ENCODE measurements around the gene SMIM22. TPM values are rescaled to one million over a fixed set of nuclear protein-coding genes. Genes with fewer than 3 reads are reported as not detected.

The SMIM22 gene
- total and polyA plus RNA-seq, 11 donors, result not detected

GRCh38 chr16:4792951-4793513 is 2.1 kb upstream of the SMIM22 start:
- H3K4me1 ChIP-seq, result no peaks in the 10 kb centered on the region
- 68 to 78% (median 73%) methylated on average over 13 of the region's 13 CpGs for WGBS, 4 donors
- H3K27ac ChIP-seq, result no peak overlapping the region
- no peaks in the 10 kb centered on the region for H3K27me3 ChIP-seq
- DNase-seq, result peak in 1 of 5 donors; percentile 2
- ATAC-seq, result no peak
- TF ChIP-seq POLR2A (IDR thresholded peaks at IDR 0.05), result no peak
- TF ChIP-seq CTCF (IDR thresholded peaks at IDR 0.05), result no peak
- H3K9me3 ChIP-seq, result no peaks in the 10 kb centered on the region
- H3K4me3 ChIP-seq, result no peak overlapping the region
- intact Hi-C loops (cut with DNase I), result no loop called here
- H3K36me3 ChIP-seq, result peaks cover 0 to 16% (median 10%) of the 10 kb centered on the region in 9 donors

DNA sequence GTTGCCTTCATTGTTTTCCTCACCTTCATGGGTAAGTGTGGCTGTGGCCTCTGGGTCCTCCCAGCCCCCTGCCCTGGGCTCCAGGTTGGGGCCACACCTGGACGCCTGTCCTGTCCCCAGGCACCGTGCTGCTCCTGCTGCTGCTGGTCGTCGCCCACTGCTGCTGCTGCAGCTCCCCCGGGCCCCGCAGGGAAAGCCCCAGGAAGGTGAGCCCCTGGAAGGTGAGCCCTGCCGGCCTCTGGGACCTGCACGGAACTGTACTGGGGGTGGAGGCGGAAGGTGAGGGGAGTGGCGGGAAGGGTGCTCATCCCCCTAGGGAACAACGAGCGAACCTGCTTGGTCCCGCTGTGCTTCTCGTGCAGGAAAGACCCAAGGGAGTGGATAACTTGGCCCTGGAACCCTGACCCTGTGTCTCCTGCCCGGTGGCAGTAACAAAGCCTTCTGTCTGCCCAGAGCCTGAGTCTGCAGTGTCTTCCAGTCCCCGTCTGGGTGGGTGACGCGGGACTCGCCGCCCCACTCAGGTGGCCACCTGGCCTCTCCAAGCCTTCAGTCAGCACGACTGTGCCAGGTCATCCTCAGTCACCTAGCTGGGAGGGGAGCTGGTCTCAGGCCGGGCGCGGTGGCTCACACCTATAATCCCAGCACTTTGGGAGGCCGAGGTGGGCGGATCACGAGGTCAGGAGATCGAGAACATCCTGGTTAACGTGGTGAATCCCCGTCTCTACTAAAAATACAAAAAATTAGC is 831 bp downstream of the SMIM22 start:
- no peak for ATAC-seq
- no peak for DNase-seq
- TF ChIP-seq CTCF (IDR thresholded peaks at IDR 0.05) (no peak), POLR2A (IDR thresholded peaks at IDR 0.05) (no peak)
- intact Hi-C loops (cut with DNase I), result no loop called here
- WGBS, 4 donors, result 93 to 94% (median 93%) methylated on average over 25 to 30 of the region's 30 CpGs
- H3K4me3 ChIP-seq, result no peak overlapping the region
- peaks cover 0 to 33% (median 21%) of the 10 kb centered on the region in 9 donors for H3K36me3 ChIP-seq
- no peak overlapping the region for H3K27ac ChIP-seq
- no peaks in the 10 kb centered on the region for H3K27me3 ChIP-seq
- H3K9me3 ChIP-seq, result no peaks in the 10 kb centered on the region
- H3K4me1 ChIP-seq, result peaks cover 0 to 13% (median 9%) of the 10 kb centered on the region in 12 donors

DNA sequence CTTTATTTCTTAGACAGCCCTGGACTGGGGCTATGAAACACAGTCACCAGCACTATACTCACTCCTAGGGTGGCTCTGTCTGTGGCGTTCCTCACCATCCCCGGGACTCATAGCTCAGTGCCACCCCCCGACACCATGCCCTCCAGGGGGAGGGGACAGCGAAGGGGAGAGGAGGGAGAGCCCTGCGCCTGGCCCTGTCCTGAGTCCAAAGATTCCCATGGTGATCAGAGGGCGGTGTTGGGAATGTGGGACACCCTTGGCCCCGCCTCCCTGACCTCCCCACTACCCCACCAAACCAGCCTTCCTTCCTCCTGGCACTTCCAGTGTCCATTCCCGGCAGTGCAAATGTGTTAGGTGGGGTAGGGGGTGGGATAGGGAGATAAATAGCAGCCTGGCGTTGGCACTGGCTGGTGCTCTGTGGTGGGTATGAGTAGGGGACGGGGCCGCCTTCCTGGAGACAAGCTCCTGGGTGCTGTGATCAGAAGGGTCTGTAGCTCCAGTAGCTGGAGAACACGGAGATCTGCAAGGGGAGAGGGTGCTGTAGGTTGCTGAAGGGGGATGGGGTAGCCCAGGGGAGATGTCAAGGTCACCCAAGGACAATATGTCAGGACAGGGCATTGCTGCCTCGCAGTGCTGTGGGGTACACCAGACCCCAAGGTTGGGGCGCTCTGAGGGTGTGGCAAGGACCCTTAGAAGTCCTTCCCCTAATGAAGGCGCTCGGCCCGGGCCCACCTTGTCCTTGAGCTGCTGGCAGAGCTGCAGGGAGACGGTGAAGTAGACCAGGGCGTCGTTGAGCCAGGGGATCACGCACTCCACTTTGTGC is 2.0 kb downstream of the SMIM22 start:
- H3K9me3 ChIP-seq, result no peaks in the 10 kb centered on the region
- ATAC-seq, result no peak
- WGBS, 4 donors, result 86 to 89% (median 87%) methylated on average over 17 to 21 of the region's 21 CpGs
- peaks cover 0 to 33% (median 21%) of the 10 kb centered on the region in 9 donors for H3K36me3 ChIP-seq
- peak overlapping the region in 1 of 12 donors; percentile 3 for H3K27ac ChIP-seq
- no peak overlapping the region for H3K4me3 ChIP-seq
- intact Hi-C loops (cut with DNase I), result no loop called here
- H3K4me1 ChIP-seq, result peaks cover 0 to 24% (median 15%) of the 10 kb centered on the region in 12 donors
- H3K27me3 ChIP-seq, result no peaks in the 10 kb centered on the region
- TF ChIP-seq POLR2A (IDR thresholded peaks at IDR 0.05) (no peak), CTCF (IDR thresholded peaks at IDR 0.05) (no peak)
- peak in 1 of 5 donors; percentile 13 for DNase-seq

GRCh38 chr16:4797805-4798252 is 2.7 kb downstream of the SMIM22 start:
- Histone ChIP-seq H3K36me3 (peaks cover 0 to 33% (median 21%) of the 10 kb centered on the region in 9 donors), H3K4me3 (no peak overlapping the region), H3K4me1 (peaks cover 0 to 24% (median 15%) of the 10 kb centered on the region in 12 donors), H3K27me3 (no peaks in the 10 kb centered on the region), H3K27ac (no peak overlapping the region), H3K9me3 (no peaks in the 10 kb centered on the region)
- peak in 1 of 5 donors; percentile 18 for DNase-seq
- intact Hi-C loops (cut with DNase I), result no loop called here
- no peak for ATAC-seq
- TF ChIP-seq CTCF (IDR thresholded peaks at IDR 0.05) (no peak), POLR2A (IDR thresholded peaks at IDR 0.05) (no peak)
- 92 to 94% (median 93%) methylated on average over 3 to 22 of the region's 22 CpGs for WGBS, 4 donors
